ENCODE data around the gene PRPF31.

The PRPF31 gene

DNA sequence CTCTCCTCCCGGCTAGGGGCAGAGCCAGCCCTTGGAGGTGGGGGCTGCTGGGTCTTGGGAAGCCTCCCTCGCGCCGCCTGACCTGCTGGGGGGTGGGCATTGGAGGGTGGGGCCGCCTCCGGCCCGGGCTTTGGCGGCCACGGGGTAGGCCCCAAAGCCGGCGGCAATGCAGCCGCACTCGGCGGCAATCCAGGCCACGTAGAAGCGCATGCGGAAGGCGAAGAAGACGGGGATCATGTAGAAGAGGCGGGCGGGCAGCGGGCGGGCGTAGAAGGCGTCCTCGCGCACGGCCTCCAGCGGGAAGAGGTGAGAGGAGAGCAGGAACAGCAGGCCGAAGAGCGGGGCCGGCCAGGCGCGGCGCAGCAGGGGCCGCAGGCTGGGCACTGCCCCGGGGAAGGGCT is 65.1 kb downstream of the PRPF31 start:
- H3K27ac ChIP-seq, result no peak overlapping the region
- DNase-seq (ENCODE audit: low read depth, low spot score), result no peak

Data from epithelial cell of prostate (primary cell).